ENCODE results near the gene SPAG4. TPM values are rescaled to one million over a fixed set of nuclear protein-coding genes. Genes with fewer than 3 reads are reported as not detected.

The SPAG4 gene
- total and polyA plus RNA-seq, 8 donors, result 1.5 to 3.5 (median 2.2) TPM

DNA sequence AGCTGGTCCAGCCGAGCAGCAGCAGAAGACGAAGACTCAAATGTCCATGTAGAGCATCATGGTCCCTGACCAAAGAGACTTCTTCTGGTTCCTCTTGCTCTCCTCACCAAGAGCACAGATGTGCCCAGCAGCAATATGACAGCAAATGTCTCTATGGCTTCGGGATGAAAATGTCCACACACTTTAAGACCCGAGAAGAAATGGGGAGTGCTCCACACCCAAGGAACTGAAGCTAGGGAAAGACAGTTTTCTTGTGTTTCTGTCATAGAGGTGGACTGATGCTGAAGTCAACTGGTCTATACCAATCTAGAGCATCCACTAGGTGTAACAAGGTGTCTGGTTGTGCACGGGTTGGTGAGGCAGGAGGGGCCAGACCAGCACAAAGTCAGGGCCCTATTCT, 53.6 kb downstream of the SPAG4 start:
- no peaks in the 10 kb centered on the region for H3K27me3 ChIP-seq
- ATAC-seq, result no peak
- TF ChIP-seq, protein P1, sequence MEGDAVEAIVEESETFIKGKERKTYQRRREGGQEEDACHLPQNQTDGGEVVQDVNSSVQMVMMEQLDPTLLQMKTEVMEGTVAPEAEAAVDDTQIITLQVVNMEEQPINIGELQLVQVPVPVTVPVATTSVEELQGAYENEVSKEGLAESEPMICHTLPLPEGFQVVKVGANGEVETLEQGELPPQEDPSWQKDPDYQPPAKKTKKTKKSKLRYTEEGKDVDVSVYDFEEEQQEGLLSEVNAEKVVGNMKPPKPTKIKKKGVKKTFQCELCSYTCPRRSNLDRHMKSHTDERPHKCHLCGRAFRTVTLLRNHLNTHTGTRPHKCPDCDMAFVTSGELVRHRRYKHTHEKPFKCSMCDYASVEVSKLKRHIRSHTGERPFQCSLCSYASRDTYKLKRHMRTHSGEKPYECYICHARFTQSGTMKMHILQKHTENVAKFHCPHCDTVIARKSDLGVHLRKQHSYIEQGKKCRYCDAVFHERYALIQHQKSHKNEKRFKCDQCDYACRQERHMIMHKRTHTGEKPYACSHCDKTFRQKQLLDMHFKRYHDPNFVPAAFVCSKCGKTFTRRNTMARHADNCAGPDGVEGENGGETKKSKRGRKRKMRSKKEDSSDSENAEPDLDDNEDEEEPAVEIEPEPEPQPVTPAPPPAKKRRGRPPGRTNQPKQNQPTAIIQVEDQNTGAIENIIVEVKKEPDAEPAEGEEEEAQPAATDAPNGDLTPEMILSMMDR (IDR thresholded peaks at IDR 0.05), result no peak
- peaks cover 0 to 3% of the 10 kb centered on the region in 2 donors for H3K4me1 ChIP-seq
- no peaks in the 10 kb centered on the region for H3K9me3 ChIP-seq
- peaks cover 0 to 60% of the 10 kb centered on the region in 2 donors for H3K36me3 ChIP-seq
- no peak for DNase-seq
- no peak overlapping the region for H3K4me3 ChIP-seq
- intact Hi-C loops (cut with DNase I), result no loop called here
- no peak overlapping the region for H3K27ac ChIP-seq

DNA sequence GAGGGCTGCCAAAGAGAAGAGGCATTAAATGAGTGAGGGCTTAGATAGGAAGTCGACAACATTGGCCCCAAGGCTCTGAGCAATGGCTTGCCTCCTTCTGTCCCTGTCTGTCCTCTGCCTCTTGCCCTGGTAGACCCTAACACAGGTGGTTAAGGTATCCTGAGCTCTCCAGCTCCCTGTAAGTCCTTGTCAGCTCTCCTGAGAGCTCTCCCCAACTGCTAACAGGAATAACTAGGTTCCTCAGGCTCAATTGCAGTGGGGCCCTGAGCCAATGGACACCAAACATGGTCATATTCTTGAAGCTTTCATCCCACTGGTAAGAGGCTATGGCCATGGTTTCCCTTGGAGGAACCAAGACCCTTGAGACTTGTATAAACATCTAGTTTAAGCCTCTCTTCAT, 54.1 kb downstream of the SPAG4 start:
- TF ChIP-seq, protein P1 (IDR thresholded peaks at IDR 0.05), result no peak
- H3K36me3 ChIP-seq, result peaks cover 0 to 65% of the 10 kb centered on the region in 2 donors
- intact Hi-C loops (cut with DNase I), result no loop called here
- DNase-seq, result no peak
- H3K27me3 ChIP-seq, result no peaks in the 10 kb centered on the region
- H3K9me3 ChIP-seq, result no peaks in the 10 kb centered on the region
- no peak overlapping the region for H3K4me3 ChIP-seq
- H3K4me1 ChIP-seq, result peaks cover 0 to 3% of the 10 kb centered on the region in 2 donors
- ATAC-seq, result no peak
- H3K27ac ChIP-seq, result no peak overlapping the region

Other genes with a start within 250 kb of the SPAG4 start
- gene UQCC1, start 203.9 kb upstream of the SPAG4 start, total RNA-seq, result 10 to 100 TPM; 51.0 to 51.5 TPM
- gene UQCC1, start 203.9 kb upstream of the SPAG4 start, polyA plus RNA-seq (ENCODE audit: insufficient read length in 6 of 6), result 10 to 100 TPM; 50.7 to 58.2 (median 54.7) TPM
- under 1 TPM; 0.52 to 0.99 TPM for gene GDF5, start 177.6 kb upstream of the SPAG4 start, total RNA-seq
- 1 to 10 TPM in 1 of 6 donors, under 1 TPM in 5; 0.47 to 1.0 (median 0.86) TPM for gene GDF5, start 177.6 kb upstream of the SPAG4 start, polyA plus RNA-seq (ENCODE audit: insufficient read length in 6 of 6)
- gene CEP250, start 160.2 kb upstream of the SPAG4 start, total RNA-seq, result 10 to 100 TPM; 23.4 to 27.2 TPM
- 10 to 100 TPM; 65.7 to 80.0 (median 71.6) TPM for gene CEP250, start 160.2 kb upstream of the SPAG4 start, polyA plus RNA-seq (ENCODE audit: insufficient read length in 6 of 6)
- gene C20orf173, start 86.2 kb upstream of the SPAG4 start, total RNA-seq, result not detected
- not detected for gene C20orf173, start 86.2 kb upstream of the SPAG4 start, polyA plus RNA-seq (ENCODE audit: insufficient read length in 6 of 6)
- gene ERGIC3, start 73.8 kb upstream of the SPAG4 start, total RNA-seq, result 100 to 1,000 TPM; 197 to 225 TPM
- 100 to 1,000 TPM; 356 to 390 (median 370) TPM for gene ERGIC3, start 73.8 kb upstream of the SPAG4 start, polyA plus RNA-seq (ENCODE audit: insufficient read length in 6 of 6)
- gene CPNE1, start 49.1 kb downstream of the SPAG4 start, total RNA-seq, result 100 to 1,000 TPM; 149 to 185 TPM
- 100 to 1,000 TPM; 177 to 272 (median 215) TPM for gene CPNE1, start 49.1 kb downstream of the SPAG4 start, polyA plus RNA-seq (ENCODE audit: insufficient read length in 6 of 6)
- gene RBM12, start 49.1 kb downstream of the SPAG4 start, total RNA-seq, result 10 to 100 TPM; 71.7 to 74.8 TPM
- gene RBM12, start 49.1 kb downstream of the SPAG4 start, polyA plus RNA-seq (ENCODE audit: insufficient read length in 6 of 6), result 100 to 1,000 TPM in 1 of 6 donors, 10 to 100 TPM in 5; 69.5 to 103 (median 88.9) TPM
- 10 to 100 TPM; 25.5 to 32.5 TPM for gene NFS1, start 83.5 kb downstream of the SPAG4 start, total RNA-seq
- gene NFS1, start 83.5 kb downstream of the SPAG4 start, polyA plus RNA-seq (ENCODE audit: insufficient read length in 6 of 6), result 10 to 100 TPM; 18.5 to 20.8 (median 19.8) TPM
- gene ROMO1, start 83.6 kb downstream of the SPAG4 start, total RNA-seq, result 100 to 1,000 TPM; 107 to 126 TPM
- 10 to 100 TPM; 49.6 to 90.5 (median 60.2) TPM for gene ROMO1, start 83.6 kb downstream of the SPAG4 start, polyA plus RNA-seq (ENCODE audit: insufficient read length in 6 of 6)
- 100 to 1,000 TPM; 242 to 270 TPM for gene RBM39, start 126.4 kb downstream of the SPAG4 start, total RNA-seq
- gene RBM39, start 126.4 kb downstream of the SPAG4 start, polyA plus RNA-seq (ENCODE audit: insufficient read length in 6 of 6), result 100 to 1,000 TPM; 632 to 744 (median 696) TPM
- 10 to 100 TPM; 31.1 to 41.2 TPM for gene PHF20, start 156.2 kb downstream of the SPAG4 start, total RNA-seq
- gene PHF20, start 156.2 kb downstream of the SPAG4 start, polyA plus RNA-seq (ENCODE audit: insufficient read length in 6 of 6), result 10 to 100 TPM; 36.8 to 43.4 (median 40.3) TPM

Data from left lung (tissue), 10 donors.